Liver (tissue), 9 donors: Measurements from ENCODE around the gene FN1. TPM values are rescaled to one million over a fixed set of nuclear protein-coding genes. Genes with fewer than 3 reads are reported as not detected.

Source experiments
- DNase-seq: peaks from one replicate; pipeline ENCODE4 v3.0.0-alpha.2; 2017; ENCODE audit warnings: low spot score
- H3K27ac ChIP-seq, 2 donors: one replicate each; pipeline ENCODE4 v1.7.0; 2013; ENCODE audit warnings: inconsistent platforms in 2 of 2, low read length in 2 of 2, control low read depth in 1 of 2, low read depth in 1 of 2, mild to moderate bottlenecking in 1 of 2
- H3K27me3 ChIP-seq, 4 donors: one replicate each; pipeline versions ENCODE4 v1.6.1 to v1.7.0; 2013; ENCODE audit warnings: low read length in 3 of 4, inconsistent platforms in 1 of 4, mild to moderate bottlenecking in 1 of 4, moderate library complexity in 1 of 4; ENCODE audit not compliant: control insufficient read depth in 4 of 4, insufficient read depth in 4 of 4
- H3K36me3 ChIP-seq, 4 donors: one replicate each; pipeline versions ENCODE4 v1.6.1 to v1.7.0; 2013; ENCODE audit warnings: low read length in 3 of 4, mild to moderate bottlenecking in 3 of 4, low read depth in 1 of 4, moderate library complexity in 1 of 4; ENCODE audit not compliant: control insufficient read depth in 4 of 4, insufficient read depth in 3 of 4
- H3K4me1 ChIP-seq, 4 donors: one replicate each; pipeline versions ENCODE4 v1.6.1 to v1.7.0; 2013; ENCODE audit warnings: low read length in 3 of 4, mild to moderate bottlenecking in 3 of 4, moderate library complexity in 1 of 4; ENCODE audit not compliant: control insufficient read depth in 4 of 4, insufficient read depth in 4 of 4
- H3K4me3 ChIP-seq, 3 donors: one replicate each; pipeline versions ENCODE4 v1.6.1 to v1.7.0; 2013; ENCODE audit warnings: low read length in 3 of 3, control low read depth in 1 of 3, low read depth in 1 of 3, mild to moderate bottlenecking in 1 of 3
- H3K9ac ChIP-seq, 2 donors: one replicate each; pipeline ENCODE4 v1.7.0; 2013; ENCODE audit warnings: low read length in 2 of 2, mild to moderate bottlenecking in 2 of 2, moderate library complexity in 2 of 2, control low read depth in 1 of 2, low read depth in 1 of 2
- H3K9me3 ChIP-seq, 4 donors: one replicate each; pipeline versions ENCODE4 v1.6.1 to v1.7.0; 2013; ENCODE audit warnings: low read length in 3 of 4; ENCODE audit not compliant: control insufficient read depth in 4 of 4
- ATF3 ChIP-seq: IDR thresholded peaks from 2 replicates; pipeline ENCODE4 v1.6.1; 2016; ENCODE audit warnings: antibody characterized with exemption
- CTCF ChIP-seq: fragments of 150-350 bp; IDR thresholded peaks from 2 replicates; pipeline ENCODE4 v1.5.1; 2017; ENCODE audit warnings: improper control_type of control experiment, low read depth, low read length; ENCODE audit not compliant: missing input control
- EGR1 ChIP-seq, 2 donors: IDR thresholded peaks; 2 replicates each; pipeline ENCODE4 v1.6.1; 2016 to 2018; ENCODE audit warnings: antibody characterized with exemption in 2 of 2, low read depth in 2 of 2
- FOXA2 ChIP-seq: IDR thresholded peaks from 2 replicates; pipeline ENCODE4 v1.6.1; 2016; ENCODE audit warnings: antibody characterized with exemption
- GABPA ChIP-seq, 2 donors: IDR thresholded peaks in 1 of 2; conservative IDR thresholded peaks in 1 of 2; 2 replicates each; pipeline ENCODE4 v1.6.1; 2016; ENCODE audit warnings: antibody characterized with exemption in 2 of 2, mild to moderate bottlenecking in 1 of 2, moderate library complexity in 1 of 2
- HNF4G ChIP-seq: IDR thresholded peaks from 2 replicates; pipeline ENCODE4 v1.6.1; 2016; ENCODE audit warnings: antibody characterized with exemption
- MAX ChIP-seq: IDR thresholded peaks from 2 replicates; pipeline ENCODE4 v1.6.1; 2016; ENCODE audit warnings: antibody characterized with exemption
- REST ChIP-seq: IDR thresholded peaks from 2 replicates; pipeline ENCODE4 v1.6.1; 2016; ENCODE audit warnings: antibody characterized with exemption, mild to moderate bottlenecking
- RXRA ChIP-seq, 2 donors: IDR thresholded peaks; 2 replicates each; pipeline ENCODE4 v1.6.1; 2017 to 2018; ENCODE audit warnings: antibody characterized with exemption in 2 of 2, mild to moderate bottlenecking in 1 of 2
- YY1 ChIP-seq: IDR thresholded peaks from 2 replicates; pipeline ENCODE4 v1.6.1; 2016; ENCODE audit warnings: antibody characterized with exemption, mild to moderate bottlenecking
- WGBS: extraction: QIAGEN DNeasy Blood & Tissue Kit; methylation state at CpG from one replicate; pipeline ENCODE4 v1.1.7; 2013; 5-methylcytosine and 5-hydroxymethylcytosine counted together
- polyA plus RNA-seq, 2 donors: library from polyadenylated mRNA; stranded (reverse) in 1 of 2; unstranded in 1 of 2; fragments of 200-250 nt in 1 of 2; fragments of >200 nt in 1 of 2; fragmentation: Nextera tagmentation in 1 of 2; extraction: Ambion mirVana in 1 of 2; gene quantifications; one replicate each; pipeline versions ENCODE4 v1.2.1 to v1.2.3, GENCODE V29; 2013 to 2015
- total RNA-seq, 2 donors: library from RNA; depleted of rRNA; stranded (reverse); fragments of >200 nt; gene quantifications; one replicate each; pipeline ENCODE4 v1.2.3, GENCODE V29; 2014
- donor health status: healthy.
- donor health status: healthy.
- donor health status: healthy.
- donor health status: healthy.
- donor health status: healthy.

The FN1 gene
- total and polyA plus RNA-seq, 4 donors: 545 to 1,402 (median 837) TPM

- H3K27ac ChIP-seq: no peak overlapping the region
- H3K4me1 ChIP-seq: no peaks in the 10 kb centered on the region
- H3K27me3 ChIP-seq: no peaks in the 10 kb centered on the region
- H3K36me3 ChIP-seq: no peaks in the 10 kb centered on the region
- H3K9me3 ChIP-seq: no peaks in the 10 kb centered on the region
- TF ChIP-seq HNF4G (no peak), MAX (no peak), ATF3 (no peak), CTCF (no peak), EGR1 (IDR thresholded peaks at IDR 0.05; ENCODE audit: low read depth in 2 of 2) (no peak), FOXA2 (no peak)
- WGBS: 89% methylated on average over 6 of the region's 6 CpGs
- no peak for DNase-seq
- H3K9ac ChIP-seq: no peak overlapping the region
- H3K4me3 ChIP-seq: no peak overlapping the region
These were observed 15.3 kb upstream of the FN1 start for GRCh38 chr2:215451012-215451756.

- no peak overlapping the region for H3K4me3 ChIP-seq
- H3K27ac ChIP-seq: no peak overlapping the region
- H3K36me3 ChIP-seq: no peaks in the 10 kb centered on the region
- no peak for TF ChIP-seq RXRA (IDR thresholded peaks at IDR 0.05)
- TF ChIP-seq YY1: no peak
- TF ChIP-seq CTCF: no peak
- no peak for TF ChIP-seq ATF3
- TF ChIP-seq REST: no peak
- TF ChIP-seq GABPA (IDR thresholded peaks at IDR 0.05 in 1 of 2, conservative IDR thresholded peaks at IDR 0.05 in 1 of 2): no peak
- TF ChIP-seq HNF4G: no peak
- H3K9me3 ChIP-seq: no peaks in the 10 kb centered on the region
- no peaks in the 10 kb centered on the region for H3K4me1 ChIP-seq
- H3K9ac ChIP-seq: no peak overlapping the region
- no peaks in the 10 kb centered on the region for H3K27me3 ChIP-seq
- no peak for DNase-seq
- WGBS: 94% methylated on average over 4 of the region's 4 CpGs
These were observed 14.5 kb upstream of the FN1 start for GRCh38 chr2:215450188-215451011.
